ENCODE measurements around the gene ADAMTS15. TPM values are rescaled to one million over a fixed set of nuclear protein-coding genes. Genes with fewer than 3 reads are reported as not detected.

The ADAMTS15 gene
- total and polyA plus RNA-seq, 10 of the 15 experiments (the other 5 are each of a cell fraction or from before 2014, with no cell fraction given) = not detected

DNA sequence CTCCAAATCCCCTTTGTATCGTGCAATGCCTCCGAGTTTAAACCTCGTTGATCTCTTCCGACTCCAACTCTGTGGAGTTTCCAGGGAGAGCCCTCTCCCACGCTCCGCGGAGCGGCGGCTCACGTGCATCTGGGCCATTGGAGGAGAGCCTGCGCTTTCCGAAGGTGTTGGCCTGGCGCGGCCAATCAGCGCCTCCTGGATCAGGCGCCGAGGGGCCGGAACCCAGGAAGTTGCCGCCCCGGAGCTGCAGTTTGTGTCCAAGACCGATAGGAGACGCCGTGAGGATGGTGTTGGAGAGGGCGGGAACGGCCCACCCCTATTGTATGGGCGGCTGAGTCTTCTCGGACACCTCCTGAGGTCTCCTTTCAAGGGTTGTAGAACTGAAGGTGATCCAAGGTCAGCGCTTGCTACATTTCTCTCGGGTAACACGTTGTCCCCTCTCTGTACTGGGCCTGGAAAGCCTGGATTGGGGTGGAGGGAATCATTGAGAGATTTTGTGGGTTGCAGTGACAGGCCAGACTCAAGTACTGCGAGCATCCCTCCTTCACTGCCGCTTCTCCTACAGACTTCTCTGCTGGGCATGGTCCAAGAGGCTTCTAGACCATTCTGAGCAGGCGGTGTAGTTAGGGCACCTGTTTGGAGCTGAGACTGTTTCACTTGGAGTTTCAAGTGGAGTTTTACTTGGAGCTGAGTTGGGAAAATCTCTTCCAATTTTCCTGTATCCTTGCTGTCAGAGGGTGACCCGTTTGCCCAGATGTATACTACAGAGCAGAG lies 1.7 kb downstream of the ADAMTS15 start (continued):
- TF ChIP-seq CBX3 (IDR thresholded peaks at IDR 0.05; ENCODE audit: borderline replicate concordance, low read depth) = no peak
- no peak for TF ChIP-seq TCF3 (IDR thresholded peaks at IDR 0.05; ENCODE audit: borderline replicate concordance, insufficient read depth, low read depth, low read length)
- TF ChIP-seq ZBED1 (IDR thresholded peaks at IDR 0.05; ENCODE audit: borderline replicate concordance) = no peak

DNA sequence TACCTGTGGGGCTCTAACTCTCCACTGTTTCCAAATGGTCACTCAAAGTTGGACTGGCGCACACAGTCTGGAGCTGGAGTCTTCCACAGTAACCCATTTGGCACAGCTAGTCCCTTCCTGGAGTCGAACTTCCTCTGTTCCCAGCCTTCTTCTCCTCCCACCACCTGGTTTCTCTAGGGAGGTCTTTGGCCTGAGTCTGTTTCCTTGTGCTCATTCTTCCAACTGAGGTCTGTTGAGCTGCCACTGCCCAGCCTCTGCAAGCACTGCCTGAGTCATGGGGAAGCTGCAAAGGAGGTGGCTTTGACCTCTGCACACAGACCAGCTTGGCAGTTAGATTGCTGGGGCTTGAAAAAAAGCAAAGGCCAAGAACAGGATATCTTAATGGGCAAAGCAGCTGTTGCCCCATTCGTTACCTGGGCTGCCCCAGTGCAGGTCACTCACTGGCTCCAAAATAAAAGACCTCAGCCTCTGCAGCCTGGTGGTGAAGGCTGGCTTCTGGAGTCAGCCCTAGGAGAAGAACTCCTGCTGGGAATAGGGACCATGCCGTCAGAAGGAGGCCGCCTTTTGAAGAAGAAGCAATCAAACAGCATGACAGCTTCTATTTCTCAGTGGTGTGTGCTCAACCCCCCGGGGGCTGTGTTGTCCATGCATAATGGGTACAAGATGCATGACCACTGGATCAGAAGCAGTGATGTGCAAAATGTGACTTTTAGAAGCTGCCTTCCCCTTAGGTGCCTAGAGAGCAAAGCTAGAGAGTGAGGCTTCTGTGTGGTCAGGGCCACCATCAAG lies 3.0 kb downstream of the ADAMTS15 start:
- SMC1A ChIA-PET (ENCODE audit: uncharacterized antibody, unreplicated experiment) = no interaction called here
- in situ Hi-C loops (cut with MboI) (no loop called here), intact Hi-C loops (cut with micrococcal nuclease; ENCODE audit: unreplicated experiment) (no loop called here)
- Histone ChIP-seq H3K9ac (ENCODE audit: control insufficient read depth, insufficient read depth, low read length) (no peak overlapping the region), H2AFZ (ENCODE audit: control insufficient read depth, low read depth, low read length) (no peak overlapping the region), H3K79me2 (ENCODE audit: control insufficient read depth, insufficient read depth, low read length) (no peaks in the 10 kb centered on the region), H3K27me3 (replicated peaks in 1 of 2; ENCODE audit: control insufficient read depth in 2 of 2, insufficient read depth in 2 of 2, low read length in 1 of 2) (peaks cover 8 to 18% of the 10 kb centered on the region in 2 experiments), H3K4me1 (ENCODE audit: control insufficient read depth, insufficient read depth, low read length) (no peaks in the 10 kb centered on the region), H3K9me3 (replicated peaks; ENCODE audit: control insufficient read depth, insufficient read depth, low read length) (no peaks in the 10 kb centered on the region; the same call in 2 of the 3 replicates), H4K20me1 (ENCODE audit: control insufficient read depth, insufficient read depth) (no peaks in the 10 kb centered on the region; the same call in 1 of the 2 replicates), H3K4me2 (ENCODE audit: control insufficient read depth, insufficient read depth) (no peak overlapping the region), H3K4me3 (no peak overlapping the region), H3K36me3 (ENCODE audit: control insufficient read depth in 2 of 2, insufficient read depth in 2 of 2, low read length in 1 of 2) (no peaks in the 10 kb centered on the region), H3K27ac (ENCODE audit: control insufficient read depth, insufficient read depth) (no peak overlapping the region)
- no TSS peak for BruUV-seq (replicated peaks)
- FAIRE-seq (no peak), DNase-seq (ENCODE audit: low read depth, low spot score) (no peak), ATAC-seq (no peak)
- CTCF ChIA-PET = interaction anchor here (0.6 to 1.3 kb wide), 2 partner anchors 14 to 19 kb away, joined by 4 to 5 read pairs; no protein-coding TSS in a partner anchor
- 43% methylated on average over 6 of the region's 6 CpGs for WGBS (ENCODE audit: insufficient coverage, insufficient replicate concordance, low lambda C conversion rate, missing lambda C conversion rate)
- POLR2A ChIA-PET = no interaction called here
- RAD21 ChIA-PET (ENCODE audit: unreplicated experiment) = interaction anchor here (0.6 to 1.3 kb wide), 2 partner anchors 9 to 180 kb away, joined by 3 read pairs; no protein-coding TSS in a partner anchor
- no peak for TF ChIP-seq POLR2AphosphoS5 (IDR thresholded peaks at IDR 0.05; ENCODE audit: low read length)
- no peak for TF ChIP-seq TCF12 (IDR thresholded peaks at IDR 0.05; ENCODE audit: low read depth, low read length)
- TF ChIP-seq HDAC6 (IDR thresholded peaks at IDR 0.05; ENCODE audit: unreplicated experiment) = no peak
- no peak for TF ChIP-seq HCFC1 (IDR thresholded peaks at IDR 0.05; ENCODE audit: low read length)
- TF ChIP-seq MTA2 (IDR thresholded peaks at IDR 0.05; ENCODE audit: low read depth) = no peak
- TF ChIP-seq, protein P1, sequence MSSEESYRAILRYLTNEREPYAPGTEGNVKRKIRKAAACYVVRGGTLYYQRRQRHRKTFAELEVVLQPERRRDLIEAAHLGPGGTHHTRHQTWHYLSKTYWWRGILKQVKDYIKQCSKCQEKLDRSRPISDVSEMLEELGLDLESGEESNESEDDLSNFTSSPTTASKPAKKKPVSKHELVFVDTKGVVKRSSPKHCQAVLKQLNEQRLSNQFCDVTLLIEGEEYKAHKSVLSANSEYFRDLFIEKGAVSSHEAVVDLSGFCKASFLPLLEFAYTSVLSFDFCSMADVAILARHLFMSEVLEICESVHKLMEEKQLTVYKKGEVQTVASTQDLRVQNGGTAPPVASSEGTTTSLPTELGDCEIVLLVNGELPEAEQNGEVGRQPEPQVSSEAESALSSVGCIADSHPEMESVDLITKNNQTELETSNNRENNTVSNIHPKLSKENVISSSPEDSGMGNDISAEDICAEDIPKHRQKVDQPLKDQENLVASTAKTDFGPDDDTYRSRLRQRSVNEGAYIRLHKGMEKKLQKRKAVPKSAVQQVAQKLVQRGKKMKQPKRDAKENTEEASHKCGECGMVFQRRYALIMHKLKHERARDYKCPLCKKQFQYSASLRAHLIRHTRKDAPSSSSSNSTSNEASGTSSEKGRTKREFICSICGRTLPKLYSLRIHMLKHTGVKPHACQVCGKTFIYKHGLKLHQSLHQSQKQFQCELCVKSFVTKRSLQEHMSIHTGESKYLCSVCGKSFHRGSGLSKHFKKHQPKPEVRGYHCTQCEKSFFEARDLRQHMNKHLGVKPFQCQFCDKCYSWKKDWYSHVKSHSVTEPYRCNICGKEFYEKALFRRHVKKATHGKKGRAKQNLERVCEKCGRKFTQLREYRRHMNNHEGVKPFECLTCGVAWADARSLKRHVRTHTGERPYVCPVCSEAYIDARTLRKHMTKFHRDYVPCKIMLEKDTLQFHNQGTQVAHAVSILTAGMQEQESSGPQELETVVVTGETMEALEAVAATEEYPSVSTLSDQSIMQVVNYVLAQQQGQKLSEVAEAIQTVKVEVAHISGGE (CRISPR knock-in tag; IDR thresholded peaks at IDR 0.05) = no peak
- TF ChIP-seq, protein P2, sequence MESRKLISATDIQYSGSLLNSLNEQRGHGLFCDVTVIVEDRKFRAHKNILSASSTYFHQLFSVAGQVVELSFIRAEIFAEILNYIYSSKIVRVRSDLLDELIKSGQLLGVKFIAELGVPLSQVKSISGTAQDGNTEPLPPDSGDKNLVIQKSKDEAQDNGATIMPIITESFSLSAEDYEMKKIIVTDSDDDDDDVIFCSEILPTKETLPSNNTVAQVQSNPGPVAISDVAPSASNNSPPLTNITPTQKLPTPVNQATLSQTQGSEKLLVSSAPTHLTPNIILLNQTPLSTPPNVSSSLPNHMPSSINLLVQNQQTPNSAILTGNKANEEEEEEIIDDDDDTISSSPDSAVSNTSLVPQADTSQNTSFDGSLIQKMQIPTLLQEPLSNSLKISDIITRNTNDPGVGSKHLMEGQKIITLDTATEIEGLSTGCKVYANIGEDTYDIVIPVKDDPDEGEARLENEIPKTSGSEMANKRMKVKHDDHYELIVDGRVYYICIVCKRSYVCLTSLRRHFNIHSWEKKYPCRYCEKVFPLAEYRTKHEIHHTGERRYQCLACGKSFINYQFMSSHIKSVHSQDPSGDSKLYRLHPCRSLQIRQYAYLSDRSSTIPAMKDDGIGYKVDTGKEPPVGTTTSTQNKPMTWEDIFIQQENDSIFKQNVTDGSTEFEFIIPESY (IDR thresholded peaks at IDR 0.05) = no peak
- TF ChIP-seq EED (IDR thresholded peaks at IDR 0.05; ENCODE audit: low read depth) = no peak
- no peak for TF ChIP-seq ZNF274 (IDR thresholded peaks at IDR 0.05; ENCODE audit: insufficient read depth, insufficient read length)
- TF ChIP-seq, protein P3, sequence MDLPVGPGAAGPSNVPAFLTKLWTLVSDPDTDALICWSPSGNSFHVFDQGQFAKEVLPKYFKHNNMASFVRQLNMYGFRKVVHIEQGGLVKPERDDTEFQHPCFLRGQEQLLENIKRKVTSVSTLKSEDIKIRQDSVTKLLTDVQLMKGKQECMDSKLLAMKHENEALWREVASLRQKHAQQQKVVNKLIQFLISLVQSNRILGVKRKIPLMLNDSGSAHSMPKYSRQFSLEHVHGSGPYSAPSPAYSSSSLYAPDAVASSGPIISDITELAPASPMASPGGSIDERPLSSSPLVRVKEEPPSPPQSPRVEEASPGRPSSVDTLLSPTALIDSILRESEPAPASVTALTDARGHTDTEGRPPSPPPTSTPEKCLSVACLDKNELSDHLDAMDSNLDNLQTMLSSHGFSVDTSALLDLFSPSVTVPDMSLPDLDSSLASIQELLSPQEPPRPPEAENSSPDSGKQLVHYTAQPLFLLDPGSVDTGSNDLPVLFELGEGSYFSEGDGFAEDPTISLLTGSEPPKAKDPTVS (IDR thresholded peaks at IDR 0.05; ENCODE audit: low read depth, low read length) = no peak
- TF ChIP-seq KLF5 (IDR thresholded peaks at IDR 0.05; ENCODE audit: partially characterized antibody) = no peak
- TF ChIP-seq ZNF622 (IDR thresholded peaks at IDR 0.05) = no peak
